ENCODE data around the gene GIMAP5.

GRCh38 chr7:150727381-150727780, 9.8 kb upstream of the GIMAP5 start:
- TF ChIP-seq EZH2phosphoT487 (IDR thresholded peaks at IDR 0.05; ENCODE audit: borderline replicate concordance, low read length) (no peak), CTCF (IDR thresholded peaks at IDR 0.05; ENCODE audit: low read depth, low read length, poor library complexity, severe bottlenecking) (no peak)
